GM18499 (cell line): ENCODE measurements around the gene SMC3.

Source experiments
- ATAC-seq: cut with Tn5 transposase; IDR thresholded peaks from one replicate; pipeline ENCODE4 v1.9.1; 2021; ENCODE audit warnings: moderate number of reproducible peaks; ENCODE audit not compliant: insufficient read depth, unreplicated experiment

SMC3 gene

DNA sequence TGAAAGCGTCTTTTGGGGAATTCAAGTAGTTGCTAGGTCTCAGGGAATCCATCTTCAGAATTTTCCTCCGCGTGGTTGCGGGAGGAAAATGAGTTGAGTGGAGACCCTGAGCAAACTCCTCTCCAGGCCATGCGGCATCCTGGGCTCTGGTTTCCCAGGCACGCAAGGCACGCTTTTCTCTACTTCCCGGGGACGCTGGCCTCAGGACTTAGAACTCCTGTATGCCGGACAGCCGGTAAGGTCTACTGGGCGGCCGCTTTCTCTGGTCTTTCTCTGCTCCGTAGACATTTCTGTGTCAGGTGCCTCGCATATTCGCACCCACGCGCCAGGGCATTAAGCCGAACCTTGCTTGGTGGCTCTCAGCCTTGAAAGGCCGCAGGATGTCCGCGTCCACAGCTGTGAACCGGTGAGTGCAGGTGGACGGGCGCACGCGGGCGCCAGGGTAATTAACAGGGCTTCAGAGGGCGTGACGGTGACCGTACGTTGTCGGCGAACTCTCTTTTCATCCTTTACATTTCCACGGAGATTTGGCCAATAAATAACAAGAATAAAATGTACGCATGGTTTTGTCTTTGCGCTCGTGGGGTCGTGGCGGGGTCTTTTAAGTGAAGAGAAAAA is 75.6 kb downstream of the SMC3 start:
- no peak for ATAC-seq

DNA sequence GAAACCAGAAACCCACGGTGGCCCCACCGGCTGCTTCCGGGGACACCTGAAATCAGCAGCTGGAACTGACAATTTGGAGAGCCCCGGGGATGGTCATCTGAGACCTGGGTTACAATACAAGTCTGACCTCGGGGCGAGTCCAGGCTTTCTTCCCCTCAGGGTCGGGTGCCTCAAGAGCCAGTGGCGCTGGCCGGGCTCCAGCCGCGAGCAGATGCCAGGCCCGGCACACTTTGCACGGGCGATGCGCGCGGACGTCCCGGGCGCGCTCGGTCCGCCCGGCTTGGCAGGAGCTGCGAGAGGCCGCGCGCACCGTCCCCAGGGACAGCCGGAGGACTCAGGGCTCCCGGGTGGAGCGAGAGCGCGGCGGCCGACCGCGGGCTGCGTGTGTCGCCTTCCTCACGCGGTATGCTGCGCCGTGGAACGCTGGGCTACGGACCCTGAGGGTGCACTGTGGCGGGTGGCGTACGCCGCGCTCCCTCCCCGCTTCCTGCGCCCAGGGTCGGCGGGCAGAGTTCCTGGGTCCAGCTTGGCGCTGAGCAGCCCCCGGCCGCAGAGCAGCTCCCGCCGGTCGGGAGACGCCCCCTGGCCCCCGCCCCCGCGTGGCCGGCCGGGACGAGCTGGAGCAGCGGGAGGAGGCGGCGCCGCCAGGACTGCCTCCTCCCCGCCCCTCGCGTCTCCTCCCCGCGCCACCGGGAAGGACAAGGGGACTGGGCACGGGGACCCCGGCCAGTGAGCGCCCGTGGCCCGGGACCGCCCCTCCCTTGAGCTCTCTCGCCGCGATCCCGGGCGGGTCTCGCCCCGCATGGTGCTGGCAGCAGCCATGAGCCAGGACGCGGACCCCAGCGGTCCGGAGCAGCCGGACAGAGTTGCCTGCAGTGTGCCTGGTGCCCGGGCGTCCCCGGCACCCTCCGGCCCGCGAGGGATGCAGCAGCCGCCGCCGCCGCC is 76.4 kb downstream of the SMC3 start, which contains the start of gene RBM20:
RBM20 (plus strand) TSS at position 684 of the 945 bp plus-strand sequence; CDS start at position 803, 119 bp downstream.
- no peak for ATAC-seq

DNA sequence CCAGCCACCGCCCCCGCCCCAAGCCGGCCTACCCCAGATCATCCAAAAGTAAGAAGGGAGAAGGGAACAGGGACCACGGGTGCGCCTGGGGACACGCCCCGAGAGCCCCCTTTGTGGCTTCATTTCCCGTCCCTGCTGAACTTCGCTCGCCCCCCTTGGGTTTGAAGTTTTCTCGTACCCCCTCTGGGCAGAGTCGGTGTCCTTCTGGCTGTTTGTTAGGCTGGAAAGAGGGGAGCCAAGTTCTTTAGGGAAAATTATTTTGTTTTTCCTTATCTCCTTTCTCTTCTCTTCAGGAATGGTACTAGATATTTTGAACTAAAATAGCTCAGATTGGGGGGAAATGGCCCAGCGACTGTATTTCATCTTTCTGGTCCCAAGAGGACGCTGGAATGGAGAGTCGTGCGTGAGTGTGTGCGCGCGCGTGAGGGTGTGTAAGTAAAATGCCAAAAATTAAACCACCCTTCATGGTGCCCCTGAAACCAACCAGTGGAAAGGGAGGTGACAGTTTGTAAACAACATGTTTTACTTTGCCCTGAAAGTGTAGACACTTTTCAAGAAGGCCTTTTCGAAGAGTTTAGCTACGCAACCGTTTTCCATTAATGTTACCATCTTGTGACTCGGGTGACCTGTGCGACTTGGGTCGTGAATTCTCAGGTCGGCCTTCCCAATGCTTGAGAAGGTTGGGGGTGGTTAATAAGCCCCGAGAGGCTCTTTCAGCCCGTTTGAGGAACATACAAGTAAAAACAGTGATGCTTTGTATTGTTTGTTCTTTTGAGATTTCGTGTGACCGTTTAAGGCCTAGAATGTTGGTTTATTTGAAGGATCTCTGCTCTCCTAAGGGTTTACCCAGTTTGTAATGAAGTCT is 77.3 kb downstream of the SMC3 start:
- ATAC-seq: no peak

DNA sequence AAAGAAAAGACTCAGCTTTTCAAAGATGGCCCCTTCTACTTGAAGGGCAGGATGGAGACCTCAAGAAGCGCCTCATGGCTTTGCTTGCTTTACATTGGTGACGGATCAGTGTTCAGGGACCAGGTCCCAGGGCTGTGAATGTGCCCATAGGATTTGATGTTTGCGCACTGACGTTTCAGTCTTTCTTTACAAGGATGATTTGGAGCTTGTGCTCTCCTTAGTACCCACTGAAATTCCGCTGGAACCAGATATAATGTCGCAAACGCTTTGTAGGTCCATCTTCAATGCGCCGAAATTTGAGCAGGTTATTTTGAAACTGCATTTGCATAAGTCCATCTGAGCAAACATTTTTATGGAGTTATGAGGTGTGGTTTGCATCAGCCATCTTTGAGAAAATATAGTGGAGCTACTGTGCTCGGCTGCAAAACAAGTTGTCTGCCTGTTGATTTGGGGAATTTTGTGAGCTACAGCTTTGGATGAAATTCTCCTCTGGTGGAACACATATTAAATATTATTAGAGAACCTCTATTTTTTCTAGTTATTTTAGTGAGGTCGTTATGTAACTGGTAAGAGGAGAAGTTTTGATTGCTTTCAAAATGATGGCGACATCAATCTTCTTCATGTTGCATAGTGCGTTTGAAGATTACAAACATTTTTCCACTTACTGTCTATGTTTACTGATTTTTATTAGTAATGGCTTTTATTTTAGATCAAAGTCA is 79.1 kb downstream of the SMC3 start:
- ATAC-seq: no peak

DNA sequence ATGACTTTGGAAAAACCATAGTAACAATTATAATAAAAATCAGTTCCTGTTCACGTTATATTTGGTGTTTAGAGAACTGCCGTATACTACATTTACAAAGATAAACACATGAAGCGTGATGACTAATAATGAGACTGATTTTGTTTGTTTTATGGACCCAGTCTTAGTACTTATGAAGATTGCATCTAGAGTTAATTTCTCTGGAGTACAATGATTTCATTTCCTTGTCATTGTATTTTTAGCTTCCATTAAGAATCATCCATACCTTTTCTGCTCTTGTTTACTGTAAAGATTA is 79.6 kb downstream of the SMC3 start:
- ATAC-seq: no peak

DNA sequence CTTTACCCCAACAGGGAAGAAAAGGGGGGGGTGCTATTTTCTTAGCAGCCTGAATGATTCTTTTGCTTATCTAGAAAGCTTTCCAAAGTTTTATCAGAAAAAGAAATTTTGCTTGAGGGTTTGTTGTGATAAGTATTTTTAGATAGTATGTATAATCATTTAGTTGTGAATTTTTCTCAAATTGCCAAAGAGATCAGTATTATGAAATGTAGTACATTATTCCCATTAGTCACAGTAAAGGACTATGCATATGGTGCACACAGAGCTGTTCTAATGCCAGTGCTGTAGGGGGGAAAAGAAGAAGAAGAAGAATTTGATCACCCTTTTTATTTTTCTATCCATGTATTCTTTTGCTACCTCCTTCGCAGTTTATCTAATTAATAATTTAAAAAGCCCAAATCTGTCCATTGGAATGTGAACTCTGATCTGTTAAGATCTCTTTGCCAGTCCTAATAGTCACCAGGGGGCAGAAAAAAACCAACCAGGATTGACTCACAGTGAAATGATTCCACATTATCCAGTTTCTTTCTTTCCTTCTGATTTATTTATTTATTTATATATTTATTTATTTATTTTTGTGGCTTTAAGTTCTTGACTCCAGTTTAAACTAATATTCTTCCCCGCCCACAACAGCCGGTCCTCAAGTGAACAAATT is 81.3 kb downstream of the SMC3 start:
- ATAC-seq: no peak

DNA sequence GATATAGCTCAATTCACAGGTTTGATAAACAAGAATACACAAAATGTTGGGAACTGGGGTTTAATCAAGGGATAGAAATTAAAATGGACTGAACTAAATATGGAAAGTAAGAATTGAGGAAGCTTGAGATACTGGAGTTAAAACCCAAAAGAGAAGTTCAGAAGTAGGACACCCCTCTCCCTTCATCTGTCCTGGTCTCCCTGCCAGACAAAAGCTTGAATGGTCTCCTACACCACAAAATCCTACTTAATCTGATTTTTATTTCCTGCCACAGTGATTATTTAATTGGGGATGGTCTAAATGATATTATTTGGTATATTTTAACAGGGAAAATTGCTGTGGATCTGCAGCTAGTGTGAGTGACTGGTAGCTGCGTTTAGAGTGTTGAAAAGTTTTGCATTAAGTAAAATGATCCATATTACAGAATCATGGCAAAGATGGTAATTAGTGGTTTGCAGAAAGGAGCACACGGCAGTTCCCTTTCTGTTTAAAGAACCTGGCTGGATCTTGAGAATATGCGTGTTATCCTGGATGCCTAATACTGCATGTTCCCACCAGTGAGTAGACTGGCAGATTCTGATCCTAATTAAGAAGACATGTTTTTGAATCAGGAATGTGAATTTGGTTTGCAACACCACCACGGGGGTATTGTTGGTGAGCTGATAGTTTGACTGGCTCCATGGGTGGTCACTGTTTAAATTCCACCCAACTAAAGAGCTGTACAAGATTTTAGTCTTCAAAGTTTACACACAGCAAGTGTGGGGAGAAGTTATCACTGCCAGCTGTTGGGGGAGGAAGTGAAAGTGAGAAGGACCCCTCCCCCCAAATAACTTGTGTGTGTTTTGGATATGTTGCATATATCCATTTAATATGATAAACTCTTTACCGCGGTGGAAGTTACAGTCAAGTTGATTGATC is 82.1 kb downstream of the SMC3 start:
- ATAC-seq: no peak

DNA sequence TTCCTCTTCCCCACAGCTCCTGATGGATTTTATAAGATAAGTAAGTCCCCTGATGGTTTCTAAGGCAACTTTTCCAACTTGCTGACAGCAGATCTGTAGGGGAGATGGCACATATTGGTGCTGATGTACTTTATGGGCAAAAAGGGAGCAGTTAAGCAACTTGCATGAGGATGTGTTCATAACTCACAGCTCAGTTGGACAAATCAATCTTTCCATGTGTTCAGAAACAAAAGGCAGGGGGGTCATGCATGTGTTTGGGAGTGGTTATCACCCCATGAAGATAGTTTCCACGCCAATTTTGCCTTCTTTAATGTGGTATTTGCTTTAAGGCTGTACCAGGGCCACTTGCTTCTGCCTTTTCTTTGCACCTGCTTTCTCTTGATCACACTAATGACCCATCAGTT is 82.8 kb downstream of the SMC3 start:
- no peak for ATAC-seq

DNA sequence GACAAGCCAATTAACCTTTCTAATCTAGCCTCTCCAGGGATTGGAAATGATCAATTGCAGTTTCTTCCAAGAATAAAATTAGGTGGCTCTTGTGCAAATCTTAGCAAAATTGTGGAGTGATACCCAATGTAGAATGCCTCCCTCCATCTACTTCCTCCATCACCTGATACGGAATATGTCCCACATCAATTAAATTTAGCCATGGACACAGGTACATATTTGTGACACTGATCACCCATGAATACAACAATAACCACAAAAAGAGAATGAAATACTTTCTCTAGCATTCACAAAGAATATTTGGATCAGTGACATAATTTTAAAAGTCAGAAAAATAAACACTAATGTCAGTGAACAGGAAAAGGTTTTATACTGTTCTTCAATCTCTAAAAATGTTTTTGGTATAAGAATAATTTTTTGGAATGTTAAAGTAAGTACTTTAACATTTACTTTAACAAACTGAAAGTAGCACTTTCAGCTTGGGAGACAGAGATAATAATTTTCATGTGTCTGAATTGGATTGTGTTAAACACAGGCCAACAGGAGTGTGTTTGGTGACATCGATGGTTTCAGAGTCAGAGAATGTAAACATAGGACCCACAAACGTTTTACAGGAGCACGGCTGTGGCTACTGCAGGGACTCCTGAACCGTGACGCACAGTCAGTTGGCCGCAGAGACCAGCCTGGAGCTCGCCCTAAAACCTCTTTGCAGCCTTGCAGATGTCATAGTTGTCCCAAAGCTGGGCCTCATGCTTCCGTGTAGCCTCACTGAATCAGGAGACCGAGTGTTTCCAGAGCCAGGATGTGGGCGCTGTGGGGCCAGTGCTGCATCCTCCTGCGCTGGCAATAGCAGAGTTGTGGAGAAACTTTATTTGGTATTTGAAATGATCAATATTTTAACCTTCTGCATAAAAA is 83.8 kb downstream of the SMC3 start:
- peak; percentile 71 for ATAC-seq

DNA sequence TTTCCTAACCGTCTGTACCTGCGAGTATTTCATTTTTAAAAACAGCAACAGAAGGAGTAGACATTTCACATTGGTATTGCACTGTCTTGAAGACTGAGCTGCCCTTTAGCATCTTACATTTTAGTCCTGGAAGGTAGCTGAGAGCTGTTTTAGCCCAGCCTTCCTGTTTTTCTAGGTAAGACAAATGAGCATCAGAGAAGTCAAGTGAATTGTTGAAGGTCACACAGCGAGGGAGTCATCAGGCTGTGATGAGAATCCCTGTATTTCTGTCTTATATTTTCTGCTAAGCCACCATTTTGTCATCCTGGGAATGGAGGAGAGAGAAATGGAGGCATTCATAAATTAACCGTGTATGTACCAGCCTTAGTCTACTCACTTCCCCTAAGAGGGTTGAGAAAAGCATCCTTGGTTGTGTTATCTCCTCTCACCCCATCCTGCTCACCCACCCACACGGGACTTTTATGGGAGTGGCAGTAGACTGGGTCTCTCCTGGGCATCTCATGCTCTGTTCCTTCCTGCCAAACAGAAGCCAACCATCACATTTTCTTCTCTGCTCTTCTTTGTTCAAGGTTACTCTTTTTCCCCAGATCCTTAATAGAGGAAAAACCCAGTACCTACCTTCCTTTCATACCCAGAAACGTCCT is 85.1 kb downstream of the SMC3 start:
- ATAC-seq: no peak
